ENCODE data around the gene TSPAN15.
A peak's percentile ranks its signal among the peaks of the same experiment; 100 is the strongest.

The TSPAN15 gene

GRCh38 chr10:69451209-69451783 is at the start of gene TSPAN15:
TSPAN15 (plus strand) TSS chr10:69451465; CDS start chr10:69451595, 130 bp downstream.
- DNase-seq (ENCODE audit: extremely low read depth in 1 of 2, low read depth in 1 of 2), result peak; percentile 46 to 53

- no peak for DNase-seq (ENCODE audit: extremely low read depth in 1 of 2, low read depth in 1 of 2)
Observed at GRCh38 chr10:69402386-69402785, 48.9 kb upstream of the TSPAN15 start.

- no peak for DNase-seq (ENCODE audit: extremely low read depth in 1 of 2, low read depth in 1 of 2)
Observed at GRCh38 chr10:69403066-69403465, 48.2 kb upstream of the TSPAN15 start.

GRCh38 chr10:69403519-69403918 is 47.7 kb upstream of the TSPAN15 start:
- DNase-seq (ENCODE audit: extremely low read depth in 1 of 2, low read depth in 1 of 2), result no peak

- DNase-seq (ENCODE audit: extremely low read depth in 1 of 2, low read depth in 1 of 2), result no peak
Observed at GRCh38 chr10:69404786-69405185, 46.5 kb upstream of the TSPAN15 start.

GRCh38 chr10:69405221-69405620 is 46.0 kb upstream of the TSPAN15 start:
- no peak for DNase-seq (ENCODE audit: extremely low read depth in 1 of 2, low read depth in 1 of 2)

- no peak for DNase-seq (ENCODE audit: extremely low read depth in 1 of 2, low read depth in 1 of 2)
Observed at GRCh38 chr10:69406302-69406811, 44.9 kb upstream of the TSPAN15 start.

- no peak for DNase-seq (ENCODE audit: extremely low read depth in 1 of 2, low read depth in 1 of 2)
Observed at GRCh38 chr10:69406816-69407580, 44.3 kb upstream of the TSPAN15 start.

GRCh38 chr10:69407621-69408301 is 43.5 kb upstream of the TSPAN15 start:
- DNase-seq (ENCODE audit: extremely low read depth in 1 of 2, low read depth in 1 of 2), result no peak

- peak; percentile 69 to 82 for DNase-seq (ENCODE audit: extremely low read depth in 1 of 2, low read depth in 1 of 2)
Observed at GRCh38 chr10:69408318-69409175, 42.7 kb upstream of the TSPAN15 start.

- DNase-seq (ENCODE audit: extremely low read depth in 1 of 2, low read depth in 1 of 2), result no peak
Observed at GRCh38 chr10:69409176-69409495, 42.1 kb upstream of the TSPAN15 start.

- DNase-seq (ENCODE audit: extremely low read depth in 1 of 2, low read depth in 1 of 2), result no peak
Observed at GRCh38 chr10:69409968-69410367, 41.3 kb upstream of the TSPAN15 start.

- DNase-seq (ENCODE audit: extremely low read depth in 1 of 2, low read depth in 1 of 2), result no peak
Observed at GRCh38 chr10:69410487-69410886, 40.8 kb upstream of the TSPAN15 start.

GRCh38 chr10:69411476-69411875 is 39.8 kb upstream of the TSPAN15 start:
- no peak for DNase-seq (ENCODE audit: extremely low read depth in 1 of 2, low read depth in 1 of 2)

- no peak for DNase-seq (ENCODE audit: extremely low read depth in 1 of 2, low read depth in 1 of 2)
Observed at GRCh38 chr10:69412232-69412790, 39.0 kb upstream of the TSPAN15 start.

GRCh38 chr10:69413221-69413865 is 37.9 kb upstream of the TSPAN15 start:
- no peak for DNase-seq (ENCODE audit: extremely low read depth in 1 of 2, low read depth in 1 of 2)

- DNase-seq (ENCODE audit: extremely low read depth in 1 of 2, low read depth in 1 of 2), result no peak
Observed at GRCh38 chr10:69414036-69415018, 36.9 kb upstream of the TSPAN15 start.

- DNase-seq (ENCODE audit: extremely low read depth in 1 of 2, low read depth in 1 of 2), result no peak
Observed at GRCh38 chr10:69415049-69415448, 36.2 kb upstream of the TSPAN15 start.

GRCh38 chr10:69415951-69416350 is 35.3 kb upstream of the TSPAN15 start:
- no peak for DNase-seq (ENCODE audit: extremely low read depth in 1 of 2, low read depth in 1 of 2)
